HUES64 (cell line): ENCODE measurements around the gene MAN1B1.

Experiments used
- H3K27ac ChIP-seq: 2 replicates; pipeline ENCODE4 v1.7.0; 2013; ENCODE audit warnings: low read depth, low read length, inconsistent platforms
- H3K27me3 ChIP-seq: 2 replicates; pipeline ENCODE4 v1.6.1; 2013; ENCODE audit warnings: mild to moderate bottlenecking, low read length; ENCODE audit not compliant: insufficient read depth
- H3K36me3 ChIP-seq: 2 replicates; pipeline ENCODE4 v1.6.1; 2013; ENCODE audit warnings: mild to moderate bottlenecking, low read length; ENCODE audit not compliant: insufficient read depth
- H3K4me1 ChIP-seq: 2 replicates; pipeline ENCODE4 v1.6.1; 2013; ENCODE audit warnings: mild to moderate bottlenecking, low read length, moderate library complexity; ENCODE audit not compliant: insufficient read depth
- H3K4me3 ChIP-seq: 2 replicates; pipeline ENCODE4 v1.5.1; 2013; ENCODE audit warnings: mild to moderate bottlenecking, low read length, moderate library complexity
- H3K9ac ChIP-seq: 2 replicates; pipeline ENCODE4 v1.6.1; 2013; ENCODE audit warnings: mild to moderate bottlenecking, low read depth, low read length
- H3K9me3 ChIP-seq: 2 replicates; pipeline ENCODE4 v1.6.1; 2013; ENCODE audit warnings: low read depth, low read length; ENCODE audit not compliant: insufficient read depth
- WGBS: fragments of 150-250, 120-280 bp; methylation state at CpG from one replicate; pipeline ENCODE4 v1.1.7; 2013; ENCODE audit warnings: missing lambda C conversion rate; 5-methylcytosine and 5-hydroxymethylcytosine counted together

The MAN1B1 gene

DNA sequence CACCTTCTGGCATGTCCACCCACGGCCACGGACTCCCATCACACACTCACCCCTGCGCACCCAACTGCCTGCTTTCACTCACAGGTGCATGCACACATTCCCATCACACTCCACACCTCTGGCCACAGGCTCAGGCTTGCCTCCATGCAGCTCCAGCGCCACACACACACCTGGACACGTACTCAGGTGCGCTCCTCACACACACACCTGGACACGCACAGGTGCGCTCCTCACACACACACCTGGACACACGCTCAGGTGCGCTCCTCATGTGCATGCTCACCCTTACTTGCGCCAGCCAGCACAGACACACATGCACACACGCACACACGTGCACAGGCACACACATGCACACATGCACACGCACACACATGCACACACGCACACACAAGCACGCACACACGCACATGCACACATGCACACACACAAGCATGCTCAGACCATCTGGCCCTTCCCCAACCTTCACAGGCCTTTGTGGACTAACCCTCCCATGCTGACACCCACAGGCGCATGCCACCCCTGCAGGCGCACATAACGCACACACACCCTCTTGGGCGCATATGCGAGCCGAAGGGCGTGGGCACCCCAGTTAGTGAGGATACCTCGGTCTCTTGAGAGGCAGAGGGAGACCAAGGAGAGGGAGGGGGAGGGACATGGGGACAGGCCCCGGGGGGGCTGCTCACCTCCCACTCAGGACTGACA lies 60.5 kb downstream of the MAN1B1 start:
- Histone ChIP-seq H3K9me3 (no peaks in the 10 kb centered on the region), H3K4me3 (no peak overlapping the region), H3K27me3 (peaks cover 34% of the 10 kb centered on the region), H3K9ac (no peak overlapping the region), H3K4me1 (no peaks in the 10 kb centered on the region), H3K36me3 (no peaks in the 10 kb centered on the region), H3K27ac (no peak overlapping the region)
- 91% methylated on average over 26 of the region's 26 CpGs for WGBS

DNA sequence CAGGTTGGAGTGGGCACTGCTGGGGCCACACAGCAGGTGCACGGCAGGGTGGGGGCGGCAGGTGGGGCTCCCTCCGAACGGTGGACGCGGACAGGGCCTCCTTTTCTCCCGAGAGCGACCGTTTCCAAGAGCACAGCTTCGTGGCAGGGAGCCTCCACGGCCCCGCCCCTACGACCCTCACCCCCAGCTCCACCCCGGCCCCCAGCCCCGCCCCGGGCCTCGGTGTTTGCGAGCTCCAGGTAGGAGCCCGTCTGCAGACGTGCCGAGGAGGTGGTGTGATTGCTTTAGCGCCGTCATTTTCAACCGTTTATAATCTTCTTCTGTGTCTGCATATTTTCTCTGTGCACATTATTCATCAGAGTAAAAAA lies 61.0 kb downstream of the MAN1B1 start:
- no peaks in the 10 kb centered on the region for H3K9me3 ChIP-seq
- H3K4me3 ChIP-seq = no peak overlapping the region
- no peaks in the 10 kb centered on the region for H3K36me3 ChIP-seq
- 52% methylated on average over 23 of the region's 24 CpGs for WGBS
- H3K27ac ChIP-seq = no peak overlapping the region
- H3K4me1 ChIP-seq = no peaks in the 10 kb centered on the region
- no peak overlapping the region for H3K9ac ChIP-seq
- peaks cover 29% of the 10 kb centered on the region for H3K27me3 ChIP-seq

DNA sequence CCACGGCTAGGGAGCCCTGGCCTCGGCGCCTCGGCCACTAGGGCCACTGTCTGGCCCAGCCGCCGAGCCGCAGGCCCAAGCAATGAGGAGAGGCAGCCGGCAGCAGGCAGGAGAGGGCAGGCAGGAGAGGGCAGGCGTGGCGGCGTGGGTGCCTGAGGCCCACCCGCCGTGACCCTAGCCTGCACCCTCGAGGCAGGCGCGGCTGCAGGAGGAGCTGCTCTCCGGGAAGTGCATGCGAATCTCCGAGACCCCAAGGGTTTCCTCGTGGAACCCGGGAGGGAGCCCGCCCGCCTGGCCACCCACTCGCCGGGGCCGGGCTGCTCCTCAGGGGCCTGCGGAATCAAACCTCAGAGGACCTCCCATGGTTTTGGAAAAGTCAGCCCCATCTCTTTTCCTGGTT lies 61.5 kb downstream of the MAN1B1 start:
- no peaks in the 10 kb centered on the region for H3K4me1 ChIP-seq
- H3K27ac ChIP-seq = no peak overlapping the region
- H3K36me3 ChIP-seq = no peaks in the 10 kb centered on the region
- no peak overlapping the region for H3K9ac ChIP-seq
- WGBS = 79% methylated on average over 27 of the region's 27 CpGs
- H3K4me3 ChIP-seq = no peak overlapping the region
- peaks cover 24% of the 10 kb centered on the region for H3K27me3 ChIP-seq
- no peaks in the 10 kb centered on the region for H3K9me3 ChIP-seq

DNA sequence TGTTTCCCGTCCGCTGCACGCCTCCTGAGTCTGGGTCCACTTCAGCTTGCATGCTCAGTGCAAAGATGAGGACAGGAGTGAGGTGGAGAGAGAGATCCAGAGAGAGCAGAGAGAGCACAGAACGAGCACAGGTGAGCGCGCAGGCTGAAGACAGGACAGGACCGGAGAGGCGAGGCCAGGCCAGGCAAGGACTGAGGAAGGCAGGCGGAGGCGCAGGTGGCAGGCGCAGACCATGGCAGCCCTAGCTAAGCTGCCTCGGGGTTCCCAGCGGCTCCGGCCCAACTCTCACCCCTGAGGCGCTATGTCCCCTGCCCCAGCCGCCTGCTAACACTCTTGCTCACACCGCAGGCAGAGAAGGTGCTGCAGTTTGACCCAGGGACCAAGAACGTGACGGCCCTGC lies 61.9 kb downstream of the MAN1B1 start:
- Histone ChIP-seq H3K27me3 (peaks cover 20% of the 10 kb centered on the region), H3K36me3 (no peaks in the 10 kb centered on the region), H3K9ac (no peak overlapping the region), H3K4me1 (no peaks in the 10 kb centered on the region), H3K4me3 (no peak overlapping the region), H3K9me3 (no peaks in the 10 kb centered on the region), H3K27ac (no peak overlapping the region)
- 87% methylated on average over 19 of the region's 19 CpGs for WGBS

DNA sequence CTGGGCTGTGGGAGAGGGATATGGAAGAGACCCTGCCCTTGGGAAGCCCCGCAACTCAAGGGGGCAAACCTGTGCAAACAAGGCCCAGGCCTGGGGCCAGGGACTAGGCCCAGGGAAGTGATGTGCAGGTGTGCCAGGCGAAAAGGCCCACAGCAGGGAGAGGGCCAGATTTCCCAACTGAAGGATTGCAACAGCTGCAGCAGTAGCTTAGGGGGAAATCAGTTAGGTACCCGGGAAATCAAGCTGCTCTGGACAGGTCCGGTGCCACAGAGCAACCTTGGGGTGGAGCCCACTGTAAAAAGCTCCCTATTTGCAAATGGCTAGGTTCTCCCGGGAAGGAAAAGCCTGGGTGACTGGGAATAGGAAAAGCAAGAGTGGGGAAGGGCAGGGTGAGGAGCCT lies 62.6 kb downstream of the MAN1B1 start:
- WGBS = 85% methylated on average over 5 of the region's 5 CpGs
- Histone ChIP-seq H3K27ac (no peak overlapping the region), H3K36me3 (no peaks in the 10 kb centered on the region), H3K4me1 (no peaks in the 10 kb centered on the region), H3K9ac (no peak overlapping the region), H3K27me3 (peaks cover 15% of the 10 kb centered on the region), H3K9me3 (no peaks in the 10 kb centered on the region), H3K4me3 (no peak overlapping the region)

DNA sequence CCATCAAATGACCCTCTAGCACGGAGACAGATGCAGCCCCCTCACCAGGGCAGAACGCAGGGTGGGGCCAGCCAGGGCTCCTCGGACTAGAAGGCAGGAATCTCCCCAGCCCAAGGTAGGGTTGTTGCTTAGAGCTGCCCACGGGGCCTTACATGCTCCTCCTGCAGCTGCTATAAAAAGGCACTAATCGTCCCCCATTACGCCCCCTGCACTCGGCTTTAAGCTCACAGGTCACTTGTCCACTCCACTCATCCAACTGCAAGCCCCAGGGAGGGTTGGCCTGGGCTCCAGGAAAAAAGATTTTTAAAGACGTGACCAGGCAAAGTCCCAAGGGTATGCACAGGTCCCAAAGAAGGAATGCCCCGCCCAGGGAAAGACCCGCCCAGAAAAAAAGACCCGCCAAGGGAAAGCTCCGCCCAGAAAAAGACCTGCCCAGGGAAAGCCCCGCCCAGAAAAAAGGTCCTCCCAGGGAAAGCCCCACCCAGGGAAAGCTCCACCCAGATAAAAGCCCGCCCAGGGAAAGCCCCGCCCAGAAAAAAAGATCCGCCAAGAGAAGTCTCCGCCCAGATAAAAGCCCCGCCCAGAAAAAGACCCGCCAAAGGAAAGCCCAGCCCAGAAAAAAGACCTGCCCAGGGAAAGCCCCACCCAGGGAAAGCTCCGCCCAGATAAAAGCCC lies 63.3 kb downstream of the MAN1B1 start:
- Histone ChIP-seq H3K27me3 (peaks cover 20% of the 10 kb centered on the region), H3K4me1 (no peaks in the 10 kb centered on the region), H3K36me3 (no peaks in the 10 kb centered on the region), H3K9me3 (no peaks in the 10 kb centered on the region), H3K27ac (no peak overlapping the region), H3K9ac (no peak overlapping the region), H3K4me3 (no peak overlapping the region)
- 86% methylated on average over 20 of the region's 20 CpGs for WGBS

DNA sequence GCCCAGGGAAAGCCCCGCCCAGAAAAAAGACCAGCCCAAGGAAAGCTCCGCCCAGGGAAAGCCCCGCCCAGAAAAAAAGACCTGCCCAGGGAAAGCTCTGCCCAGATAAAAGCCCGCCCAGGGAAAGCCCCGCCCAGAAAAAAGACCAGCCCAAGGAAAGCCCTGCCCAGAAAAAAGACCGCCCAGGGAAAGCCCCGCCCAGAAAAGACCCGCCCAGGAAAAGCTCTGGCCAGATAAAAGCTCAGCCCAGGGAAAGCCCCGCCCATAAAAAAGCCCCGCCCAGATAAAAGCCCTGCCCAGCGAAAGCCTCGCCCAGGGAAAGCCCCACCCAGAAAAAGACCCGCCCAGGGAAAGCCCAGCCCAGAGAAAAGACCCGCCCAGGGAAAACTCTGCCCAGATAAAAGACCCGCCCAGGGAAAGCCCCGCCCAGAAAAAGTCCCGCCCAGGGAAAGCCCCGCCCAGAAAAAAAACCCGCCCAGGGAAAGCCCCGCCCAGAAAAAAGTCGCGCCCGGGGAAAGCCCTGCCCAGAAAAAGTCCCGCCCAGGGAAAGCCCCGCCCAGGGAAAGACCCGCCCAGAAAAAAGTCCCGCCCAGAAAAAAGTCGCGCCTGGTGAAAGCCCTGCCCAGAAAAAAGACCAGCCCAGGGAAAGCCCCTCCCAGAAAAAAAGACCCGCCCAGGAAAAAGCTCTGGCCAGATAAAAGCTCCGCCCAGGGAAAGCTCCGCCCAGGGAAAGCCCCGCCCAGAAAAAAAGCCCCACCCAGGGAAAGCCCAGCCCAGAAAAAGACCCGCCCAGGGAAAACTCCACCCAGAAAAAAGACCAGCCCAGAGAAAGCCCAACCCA lies 64.1 kb downstream of the MAN1B1 start:
- 80% methylated on average over 34 of the region's 34 CpGs for WGBS
- no peak overlapping the region for H3K27ac ChIP-seq
- no peak overlapping the region for H3K9ac ChIP-seq
- H3K9me3 ChIP-seq = no peaks in the 10 kb centered on the region
- no peak overlapping the region for H3K4me3 ChIP-seq
- H3K4me1 ChIP-seq = no peaks in the 10 kb centered on the region
- H3K27me3 ChIP-seq = peaks cover 25% of the 10 kb centered on the region
- no peaks in the 10 kb centered on the region for H3K36me3 ChIP-seq

DNA sequence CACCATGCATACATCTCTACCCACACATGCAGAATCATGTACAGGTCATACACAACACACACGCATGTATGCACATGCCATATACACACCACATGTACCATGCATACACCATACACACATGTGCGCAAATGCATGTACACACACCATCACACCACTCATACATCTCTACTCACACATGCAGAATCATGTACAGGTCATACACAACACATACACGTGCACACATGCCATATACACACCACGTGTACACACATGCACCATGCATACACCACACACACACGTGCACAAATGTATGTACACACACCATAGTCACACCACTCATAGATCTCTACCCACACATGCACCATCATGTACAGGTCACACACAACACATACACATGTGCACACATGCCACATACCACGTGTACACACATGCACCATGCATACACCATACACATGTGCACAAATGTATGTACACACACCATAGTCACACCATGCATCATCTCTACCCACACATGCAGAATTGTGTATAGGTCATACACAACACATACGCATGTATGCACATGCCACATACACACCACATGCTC lies 66.1 kb downstream of the MAN1B1 start:
- Histone ChIP-seq H3K9me3 (no peaks in the 10 kb centered on the region), H3K4me3 (no peak overlapping the region), H3K4me1 (no peaks in the 10 kb centered on the region), H3K36me3 (no peaks in the 10 kb centered on the region), H3K27ac (no peak overlapping the region), H3K9ac (no peak overlapping the region), H3K27me3 (peaks cover 33% of the 10 kb centered on the region)
- WGBS = 89% methylated on average over 7 of the region's 7 CpGs

DNA sequence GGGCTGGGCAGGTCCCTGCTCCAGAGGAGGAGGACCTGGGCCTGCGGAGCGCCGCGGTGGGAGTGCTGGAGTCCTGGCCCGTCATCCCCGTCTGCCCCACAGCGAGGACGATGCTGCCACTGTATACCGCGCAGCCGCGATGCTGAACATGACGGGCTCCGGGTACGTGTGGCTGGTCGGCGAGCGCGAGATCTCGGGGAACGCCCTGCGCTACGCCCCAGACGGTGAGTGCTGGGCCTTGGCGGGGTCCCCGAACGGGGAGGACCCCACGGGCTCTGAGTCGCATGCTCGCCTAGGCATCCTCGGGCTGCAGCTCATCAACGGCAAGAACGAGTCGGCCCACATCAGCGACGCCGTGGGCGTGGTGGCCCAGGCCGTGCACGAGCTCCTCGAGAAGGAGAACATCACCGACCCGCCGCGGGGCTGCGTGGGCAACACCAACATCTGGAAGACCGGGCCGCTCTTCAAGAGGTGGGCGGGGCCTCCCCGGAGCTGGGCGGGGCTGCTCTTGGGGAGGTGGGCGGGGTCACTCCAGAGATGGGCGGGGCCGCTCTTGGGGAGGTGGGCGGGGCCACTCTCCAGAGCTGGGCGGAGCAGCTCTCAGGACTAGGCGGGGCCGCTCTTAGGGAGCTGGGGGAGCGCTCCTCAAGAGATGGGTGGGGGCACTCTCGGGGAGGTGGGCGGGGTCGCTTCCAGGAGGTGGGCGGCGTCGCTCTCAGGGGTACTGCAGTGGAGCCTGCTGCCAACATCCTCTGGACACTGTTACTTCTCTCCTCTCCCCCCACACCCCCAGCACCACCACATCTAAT lies 70.0 kb downstream of the MAN1B1 start:
- no peaks in the 10 kb centered on the region for H3K4me1 ChIP-seq
- no peaks in the 10 kb centered on the region for H3K9me3 ChIP-seq
- H3K4me3 ChIP-seq = peak overlapping the region; percentile 50
- H3K9ac ChIP-seq = no peak overlapping the region
- H3K36me3 ChIP-seq = no peaks in the 10 kb centered on the region
- H3K27me3 ChIP-seq = peaks cover 70% of the 10 kb centered on the region
- H3K27ac ChIP-seq = no peak overlapping the region
- WGBS = 56% methylated on average over 65 of the region's 65 CpGs

DNA sequence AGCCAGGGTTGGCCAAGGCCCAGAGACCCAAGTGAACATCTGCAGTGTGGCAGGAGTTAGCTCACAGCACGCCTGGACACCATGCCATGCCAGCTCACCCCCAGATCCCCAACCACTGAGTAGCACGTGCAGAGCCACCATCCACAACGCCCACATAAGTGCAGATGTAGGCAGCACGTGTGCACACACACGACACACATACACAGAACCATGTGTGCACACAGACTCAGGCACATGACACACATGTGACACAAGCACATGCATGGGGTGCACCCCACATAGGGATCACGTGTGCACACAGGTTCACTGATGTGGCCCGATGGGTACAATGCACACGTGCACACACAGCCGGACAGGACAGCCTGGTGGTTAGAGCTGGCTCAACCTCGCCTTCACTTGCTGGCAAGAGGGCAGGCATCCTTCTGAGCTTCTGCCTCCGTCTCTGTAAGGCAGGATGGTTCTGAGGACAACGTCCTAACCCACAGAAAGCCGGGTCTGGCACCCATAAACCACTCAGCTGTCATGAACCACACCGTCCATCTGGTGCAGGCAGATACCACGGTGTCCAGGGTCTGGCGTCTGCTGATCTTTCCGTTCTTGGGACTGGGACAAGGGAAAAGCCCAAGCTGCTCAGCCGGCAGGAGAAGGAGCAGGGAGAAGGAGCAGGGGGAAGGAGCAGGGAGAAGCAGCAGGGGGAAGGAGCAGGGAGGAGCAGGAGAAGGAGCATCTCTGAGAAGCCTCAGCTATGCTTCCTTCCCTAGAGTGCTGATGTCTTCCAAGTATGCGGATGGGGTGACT lies 71.0 kb downstream of the MAN1B1 start:
- no peak overlapping the region for H3K9ac ChIP-seq
- H3K4me3 ChIP-seq = no peak overlapping the region
- H3K9me3 ChIP-seq = no peaks in the 10 kb centered on the region
- H3K27me3 ChIP-seq = peaks cover 81% of the 10 kb centered on the region
- no peaks in the 10 kb centered on the region for H3K36me3 ChIP-seq
- WGBS = 74% methylated on average over 19 of the region's 19 CpGs
- H3K4me1 ChIP-seq = no peaks in the 10 kb centered on the region
- no peak overlapping the region for H3K27ac ChIP-seq
